ENCODE results near the gene IFNLR1. TPM values are rescaled to one million over a fixed set of nuclear protein-coding genes. Genes with fewer than 3 reads are reported as not detected.

IFNLR1 gene
- total RNA-seq, 1 donor from 2014 or later, result 39.2 TPM

DNA sequence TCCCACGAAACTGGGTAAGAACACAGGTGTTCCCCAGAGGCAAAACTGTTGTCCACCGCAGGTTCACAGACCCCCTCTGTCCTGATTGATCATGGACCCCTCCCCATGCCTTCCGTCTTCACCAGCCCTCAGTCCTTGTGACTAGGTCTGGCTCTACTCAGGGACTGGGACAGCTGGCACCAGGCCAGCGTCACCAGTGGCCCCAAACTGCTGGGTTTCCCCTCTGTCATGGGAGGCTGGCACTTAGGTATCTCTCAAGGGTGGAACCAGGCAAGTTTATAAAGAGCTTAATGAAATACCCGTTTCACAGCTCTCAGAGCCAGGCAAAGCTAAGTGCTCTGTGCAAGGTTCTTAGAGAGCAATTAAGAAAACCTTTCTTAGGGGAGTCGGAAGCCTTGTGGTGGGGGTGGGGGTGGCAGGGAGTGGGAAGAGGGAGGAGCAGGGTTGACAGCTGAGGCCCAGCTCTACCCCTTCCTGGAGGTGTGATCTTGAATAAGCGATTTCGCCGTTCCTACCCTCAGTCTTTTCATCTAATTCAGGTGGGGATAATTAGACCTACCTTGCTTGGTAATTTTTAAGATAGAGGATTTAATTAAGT, 35.0 kb upstream of the IFNLR1 start:
- H3K4me3 Mint-ChIP-seq, result no peak overlapping the region
- ATAC-seq (ENCODE audit: low read depth) (no peak), DNase-seq (no peak)
- no peaks in the 10 kb centered on the region for H3K36me3 Mint-ChIP-seq (ENCODE audit: low read depth)
- H3K4me1 Mint-ChIP-seq, result peaks cover 7% of the 10 kb centered on the region
- H3K27me3 Mint-ChIP-seq, result peaks cover 15% of the 10 kb centered on the region
- CTCF ChIA-PET, result no interaction called here
- no peak for TF ChIP-seq CTCF (IDR thresholded peaks at IDR 0.05)
- POLR2A ChIA-PET, result interaction anchor here (0.6 kb wide), 1 partner anchor 23 kb away, joined by 3 read pairs; no protein-coding TSS in a partner anchor
- intact Hi-C loops (cut with micrococcal nuclease), result no loop called here
- H3K27ac Mint-ChIP-seq, result no peak overlapping the region
- H3K9me3 Mint-ChIP-seq, result no peaks in the 10 kb centered on the region

DNA sequence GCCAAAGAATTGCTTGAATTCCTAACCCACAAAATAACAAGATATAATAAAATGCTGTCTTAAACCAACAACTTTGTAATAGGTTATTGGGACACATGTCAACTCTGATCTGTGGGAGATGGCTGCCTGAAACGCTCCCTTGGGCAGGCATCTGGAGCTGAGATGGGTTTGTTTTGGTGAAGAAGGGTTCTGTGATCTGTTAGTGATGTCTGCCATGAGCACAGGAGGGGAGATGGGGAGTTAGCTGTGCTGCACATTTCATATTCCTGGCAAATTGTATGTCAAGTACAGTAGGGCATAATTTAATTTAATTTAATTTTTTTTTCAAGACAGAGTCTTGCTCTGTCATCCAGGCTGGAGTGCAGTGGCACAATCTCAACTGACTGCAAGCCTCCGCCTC, 34.2 kb upstream of the IFNLR1 start:
- DNase-seq (no peak), ATAC-seq (ENCODE audit: low read depth) (no peak)
- TF ChIP-seq CTCF (IDR thresholded peaks at IDR 0.05), result no peak
- CTCF ChIA-PET, result no interaction called here
- Mint-ChIP-seq H3K4me3 (no peak overlapping the region), H3K4me1 (no peaks in the 10 kb centered on the region), H3K36me3 (ENCODE audit: low read depth) (no peaks in the 10 kb centered on the region), H3K27ac (no peak overlapping the region), H3K27me3 (peaks cover 18% of the 10 kb centered on the region), H3K9me3 (no peaks in the 10 kb centered on the region)
- intact Hi-C loops (cut with micrococcal nuclease), result no loop called here
- POLR2A ChIA-PET, result no interaction called here

DNA sequence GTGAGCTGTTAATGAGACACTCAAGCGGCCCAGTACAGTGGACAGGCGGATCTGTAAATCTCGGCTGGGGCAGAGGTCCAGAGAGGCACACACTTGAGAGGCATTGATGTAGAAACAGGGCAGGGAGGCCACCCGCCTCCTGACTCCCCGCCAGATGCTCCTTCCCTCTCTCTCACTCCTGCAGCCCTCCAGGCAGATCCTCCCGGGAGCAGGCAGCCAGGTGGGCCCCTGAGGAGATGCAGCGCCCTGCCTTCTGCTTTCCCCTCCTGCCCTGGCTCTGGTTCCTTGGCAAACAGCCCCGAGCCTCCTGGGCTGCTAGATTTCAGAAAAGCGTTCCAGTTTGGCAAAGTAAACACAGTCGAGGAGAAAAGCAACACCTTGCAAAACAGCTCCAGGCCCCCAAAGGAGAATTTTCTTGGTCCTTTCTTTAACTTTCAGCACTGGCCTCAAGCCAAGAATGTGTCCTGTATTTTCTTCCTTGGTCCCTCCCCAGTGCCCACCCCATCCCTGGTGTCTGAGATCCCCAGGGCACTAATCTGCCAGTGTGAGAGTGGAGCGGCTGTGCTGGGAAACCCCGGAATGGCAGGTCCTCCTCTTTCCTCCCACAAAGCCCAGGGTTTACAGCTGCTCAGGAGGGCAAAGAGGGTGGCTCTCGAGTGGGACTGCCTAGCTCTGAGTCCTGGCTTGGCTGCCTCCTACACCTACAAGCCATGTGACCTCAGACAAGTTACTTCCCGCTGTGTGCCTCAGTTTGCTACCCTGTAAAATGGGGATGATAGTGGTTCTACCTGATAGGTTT, 29.4 kb upstream of the IFNLR1 start:
- no peaks in the 10 kb centered on the region for H3K4me1 Mint-ChIP-seq
- CTCF ChIA-PET, result interaction anchor here (1.0 kb wide), 1 partner anchor 14 kb away, joined by 3 read pairs; no protein-coding TSS in a partner anchor
- H3K27ac Mint-ChIP-seq, result no peak overlapping the region
- ATAC-seq (ENCODE audit: low read depth) (no peak), DNase-seq (no peak)
- no peaks in the 10 kb centered on the region for H3K36me3 Mint-ChIP-seq (ENCODE audit: low read depth)
- intact Hi-C loops (cut with micrococcal nuclease), result no loop called here
- H3K4me3 Mint-ChIP-seq, result no peak overlapping the region
- H3K9me3 Mint-ChIP-seq, result peaks cover 2% of the 10 kb centered on the region
- no peak for TF ChIP-seq CTCF (IDR thresholded peaks at IDR 0.05)
- POLR2A ChIA-PET, result no interaction called here
- peaks cover 29% of the 10 kb centered on the region for H3K27me3 Mint-ChIP-seq

DNA sequence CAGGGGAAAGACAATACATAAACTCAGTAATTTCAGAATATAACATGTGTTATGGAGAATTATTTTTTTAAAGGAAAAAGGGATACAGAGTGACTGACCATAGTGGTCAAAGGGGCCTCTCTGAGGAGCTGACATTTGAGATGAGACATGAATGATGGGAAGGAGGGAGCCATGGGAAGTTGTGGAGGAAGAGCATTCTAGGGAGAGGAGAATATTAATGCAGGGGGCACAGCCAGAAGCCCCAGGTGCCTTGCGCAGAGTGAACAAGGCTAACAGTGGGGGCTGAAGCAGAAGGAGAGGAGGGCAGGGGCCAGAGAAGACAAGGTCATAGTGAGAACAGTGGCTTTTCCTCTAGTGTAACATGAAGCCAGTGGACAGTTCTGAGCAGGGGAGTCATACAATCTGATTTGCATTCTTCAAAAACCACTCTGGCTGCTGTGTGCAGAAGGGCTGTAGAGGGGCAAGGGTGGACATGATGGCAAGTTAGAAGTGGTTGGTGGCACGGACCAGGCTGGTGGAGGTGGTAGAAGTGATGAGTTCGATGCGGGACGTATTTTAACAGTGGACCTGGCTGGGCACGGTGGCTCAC, 28.2 kb upstream of the IFNLR1 start:
- no peaks in the 10 kb centered on the region for H3K4me1 Mint-ChIP-seq

More for the DNA sequence above, 28.2 kb upstream of the IFNLR1 start:
- ATAC-seq (ENCODE audit: low read depth) (no peak), DNase-seq (no peak)
- H3K27ac Mint-ChIP-seq, result no peak overlapping the region
- H3K9me3 Mint-ChIP-seq, result peaks cover 2% of the 10 kb centered on the region
- peaks cover 27% of the 10 kb centered on the region for H3K27me3 Mint-ChIP-seq
- no peak overlapping the region for H3K4me3 Mint-ChIP-seq
- no peaks in the 10 kb centered on the region for H3K36me3 Mint-ChIP-seq (ENCODE audit: low read depth)
- ChIA-PET CTCF (no interaction called here), POLR2A (no interaction called here)
- no peak for TF ChIP-seq CTCF (IDR thresholded peaks at IDR 0.05)
- intact Hi-C loops (cut with micrococcal nuclease), result no loop called here

Measured in activated B cell treated with CpG ODN at 0.5 μM for 24 hours (primary cell).